Psoas muscle (tissue), 8 donors: ENCODE data around the gene ONECUT3. TPM values are rescaled to one million over a fixed set of nuclear protein-coding genes. Genes with fewer than 3 reads are reported as not detected.

Source experiments
- ATAC-seq, 4 donors: fragments of 200-7000 bp; cut with Tn5 transposase; one replicate each; pipeline ENCODE4 v1.9.1; 2020; ENCODE audit warnings: moderate library complexity in 3 of 4, mild to moderate bottlenecking in 2 of 4
- DNase-seq, 2 donors: peaks; one replicate each; pipeline ENCODE4 v3.0.0-alpha.2; 2020
- H3K27ac ChIP-seq: fragments of 200-600 bp; one replicate; pipeline ENCODE4 v1.8.0; 2022
- H3K27me3 ChIP-seq, 3 donors: fragments of 200-600 bp in 1 of 3; one replicate each; pipeline versions ENCODE4 v1.6.1 to v1.8.0; 2013 to 2022; ENCODE audit warnings: low read length in 2 of 3, mild to moderate bottlenecking in 2 of 3, moderate library complexity in 1 of 3; ENCODE audit not compliant: insufficient read depth in 3 of 3
- H3K36me3 ChIP-seq, 2 donors: fragments of 200-600 bp in 1 of 2; one replicate each; pipeline versions ENCODE4 v1.6.1 to v1.8.0; 2013 to 2022; ENCODE audit warnings: low read depth in 1 of 2, mild to moderate bottlenecking in 1 of 2, moderate library complexity in 1 of 2; ENCODE audit not compliant: insufficient read depth in 1 of 2
- H3K4me1 ChIP-seq: fragments of 200-600 bp; one replicate; pipeline ENCODE4 v1.8.0; 2022
- H3K4me3 ChIP-seq: fragments of 200-600 bp; one replicate; pipeline ENCODE4 v1.8.0; 2022; ENCODE audit warnings: mild to moderate bottlenecking
- H3K9me3 ChIP-seq: fragments of 200-600 bp; one replicate; pipeline ENCODE4 v1.8.0; 2022
- WGBS, 3 donors: extraction: QIAGEN DNeasy Blood & Tissue Kit; methylation state at CpG; one replicate each; pipeline versions ENCODE4 v1.1.6 to v1.1.7; 2013; 5-methylcytosine and 5-hydroxymethylcytosine counted together
- intact Hi-C, 2 donors: fragments of 100-400 bp; cut with DNase I; formaldehyde crosslinking; loops; one replicate each; pipeline versions ENCODE4 v1.11.0 to v1.14.2; 2022
- polyA plus RNA-seq, 3 donors: library from polyadenylated mRNA; stranded (reverse); fragments of 200-250 nt; gene quantifications; one replicate each; pipeline ENCODE4 v1.2.3, GENCODE V29; 2013
- total RNA-seq, 4 donors: library from RNA; stranded (reverse); fragmentation: NEBNext Ultra II Directional in 2 of 4; extraction: Animal tissue kit (Norgen Biotek cat#: 25700) in 2 of 4; gene quantifications; one replicate each; pipeline versions ENCODE4 v1.2.1 to v1.2.4, GENCODE V29; 2021 to 2023
- TF ChIP-seq, protein P1 (sequence below): fragments of 200-600 bp; IDR thresholded peaks from one replicate; pipeline ENCODE4 v1.8.0; 2022; ENCODE audit warnings: antibody characterized with exemption
- donor health status: healthy with polysubstance abuse.
- donor health status: DM: no; HTN: no; CAD: no; lungs with moderate emphysema.
- donor health status: Bipolar disorder and iron deficiency.
- donor health status: healthy.
- donor health status: DM: yes; HTN: yes; CAD: no.
- donor health status: DM: no; HTN: no; CAD: no.
- donor health status: DM: no; HTN: no; CAD: no.
- donor health status: DM: yes; HTN: yes; CAD: no.

The ONECUT3 gene
- total and polyA plus RNA-seq, 7 donors: not detected

DNA sequence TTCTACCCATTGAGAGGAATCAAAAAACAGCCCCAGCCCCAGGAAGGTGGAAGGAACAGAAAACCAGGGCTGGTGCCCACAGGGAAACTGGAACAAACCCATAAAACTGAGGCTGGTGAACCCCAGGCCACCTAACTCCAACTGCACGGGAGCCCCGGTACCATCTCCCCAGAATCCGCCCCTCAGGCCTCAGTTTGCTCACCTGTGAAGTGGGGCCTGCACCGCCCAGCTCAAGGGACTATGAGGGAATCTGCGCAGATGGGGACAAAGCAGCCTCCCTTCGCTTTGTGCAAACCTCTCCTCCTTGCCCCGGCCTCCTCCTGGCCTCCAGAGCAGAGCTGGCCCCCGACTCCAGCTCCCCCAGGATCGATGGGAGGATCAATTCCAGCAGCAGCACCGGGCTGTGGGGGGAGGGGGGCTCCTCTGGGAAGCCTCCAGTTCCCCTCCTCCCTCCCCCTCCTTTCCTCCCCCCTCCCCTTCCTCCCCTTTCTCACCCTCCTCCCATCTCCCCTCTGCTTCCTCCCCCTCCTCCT is 9.1 kb upstream of the ONECUT3 start:
- Histone ChIP-seq H3K27me3 (peaks cover 0 to 73% (median 44%) of the 10 kb centered on the region in 3 donors), H3K4me1 (peaks cover 3% of the 10 kb centered on the region), H3K36me3 (no peaks in the 10 kb centered on the region), H3K9me3 (no peaks in the 10 kb centered on the region), H3K4me3 (no peak overlapping the region), H3K27ac (no peak overlapping the region)
- WGBS, 3 donors: 40 to 49% (median 41%) methylated on average over 10 of the region's 10 CpGs
- intact Hi-C loops: no loop called here
- DNase-seq (no peak), ATAC-seq (no peak)
- TF ChIP-seq, protein P1, sequence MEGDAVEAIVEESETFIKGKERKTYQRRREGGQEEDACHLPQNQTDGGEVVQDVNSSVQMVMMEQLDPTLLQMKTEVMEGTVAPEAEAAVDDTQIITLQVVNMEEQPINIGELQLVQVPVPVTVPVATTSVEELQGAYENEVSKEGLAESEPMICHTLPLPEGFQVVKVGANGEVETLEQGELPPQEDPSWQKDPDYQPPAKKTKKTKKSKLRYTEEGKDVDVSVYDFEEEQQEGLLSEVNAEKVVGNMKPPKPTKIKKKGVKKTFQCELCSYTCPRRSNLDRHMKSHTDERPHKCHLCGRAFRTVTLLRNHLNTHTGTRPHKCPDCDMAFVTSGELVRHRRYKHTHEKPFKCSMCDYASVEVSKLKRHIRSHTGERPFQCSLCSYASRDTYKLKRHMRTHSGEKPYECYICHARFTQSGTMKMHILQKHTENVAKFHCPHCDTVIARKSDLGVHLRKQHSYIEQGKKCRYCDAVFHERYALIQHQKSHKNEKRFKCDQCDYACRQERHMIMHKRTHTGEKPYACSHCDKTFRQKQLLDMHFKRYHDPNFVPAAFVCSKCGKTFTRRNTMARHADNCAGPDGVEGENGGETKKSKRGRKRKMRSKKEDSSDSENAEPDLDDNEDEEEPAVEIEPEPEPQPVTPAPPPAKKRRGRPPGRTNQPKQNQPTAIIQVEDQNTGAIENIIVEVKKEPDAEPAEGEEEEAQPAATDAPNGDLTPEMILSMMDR: no peak

DNA sequence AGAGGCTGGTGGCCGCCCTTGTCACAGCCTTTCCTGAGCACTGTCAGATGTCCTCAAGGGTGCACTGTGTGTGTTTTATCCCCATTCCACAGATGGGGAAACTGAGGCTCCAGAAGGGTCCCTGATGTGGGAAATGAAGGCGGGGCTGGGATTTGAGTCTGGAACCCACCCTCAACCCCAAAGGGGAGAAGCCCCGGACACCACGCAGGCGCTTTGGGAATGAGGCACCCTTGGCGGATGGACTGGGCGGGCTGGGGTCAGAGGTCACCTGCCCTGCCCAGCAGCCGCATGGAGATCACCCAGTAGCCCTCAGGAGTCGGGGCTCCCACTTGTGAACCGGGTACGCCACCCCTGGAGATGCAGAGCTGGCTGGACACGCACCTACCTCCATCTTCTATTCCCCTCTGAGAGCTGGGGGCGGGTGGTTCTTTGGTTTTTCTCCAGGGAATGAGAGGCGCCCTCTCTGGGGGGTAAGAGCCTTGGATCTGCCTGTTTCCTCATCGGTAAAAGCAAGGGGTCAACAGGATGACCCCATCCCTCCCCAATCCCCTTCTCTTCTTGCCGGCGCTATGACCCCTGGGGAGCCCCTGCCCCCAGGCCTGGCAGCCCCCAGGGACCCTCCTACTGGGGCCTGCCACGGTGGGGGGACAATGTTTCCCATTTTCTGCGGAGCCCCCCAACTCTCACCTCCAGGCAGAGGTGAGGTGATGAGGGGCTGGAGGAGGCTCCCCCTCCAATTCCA is 8.3 kb upstream of the ONECUT3 start:
- no peak overlapping the region for H3K27ac ChIP-seq
- H3K36me3 ChIP-seq: no peaks in the 10 kb centered on the region
- DNase-seq (no peak), ATAC-seq (no peak)
- peaks cover 0 to 78% (median 50%) of the 10 kb centered on the region in 3 donors for H3K27me3 ChIP-seq
- no peaks in the 10 kb centered on the region for H3K9me3 ChIP-seq
- TF ChIP-seq, protein P1: no peak
- no peak overlapping the region for H3K4me3 ChIP-seq
- H3K4me1 ChIP-seq: peaks cover 11% of the 10 kb centered on the region
- intact Hi-C loops: no loop called here
- WGBS, 3 donors: 5 to 7% (median 6%) methylated on average over 18 to 19 of the region's 19 CpGs

DNA sequence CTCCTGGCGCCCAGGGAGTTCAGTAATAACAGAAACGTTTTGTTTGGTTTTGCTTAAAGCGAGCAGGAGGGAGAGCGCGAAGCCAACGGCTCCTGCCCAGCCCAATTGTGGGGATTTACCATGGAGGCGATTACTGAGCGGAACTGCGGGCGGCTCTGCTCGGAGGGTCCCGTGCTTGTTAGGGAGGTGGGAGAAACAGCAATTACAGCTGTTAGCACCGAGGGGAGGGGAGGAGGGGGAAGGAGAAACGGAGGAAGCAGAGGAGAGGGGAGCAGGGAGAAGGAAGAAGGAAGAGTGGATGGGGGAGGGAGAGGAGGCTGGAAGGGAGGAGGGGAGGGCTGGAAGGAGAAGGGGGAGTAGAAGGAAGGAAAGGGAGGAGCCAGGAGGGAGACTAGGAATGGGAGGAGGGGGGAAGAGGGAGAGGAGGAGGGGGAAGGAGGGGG is 7.7 kb upstream of the ONECUT3 start:
- no peak for ATAC-seq
- no peak overlapping the region for H3K27ac ChIP-seq
- TF ChIP-seq, protein P1: no peak
- H3K4me3 ChIP-seq: no peak overlapping the region
- H3K27me3 ChIP-seq: peaks cover 0 to 78% (median 52%) of the 10 kb centered on the region in 3 donors
- H3K9me3 ChIP-seq: no peaks in the 10 kb centered on the region
- no peak for DNase-seq
- no peaks in the 10 kb centered on the region for H3K36me3 ChIP-seq
- peaks cover 11% of the 10 kb centered on the region for H3K4me1 ChIP-seq
- WGBS, 3 donors: 1 to 2% (median 2%) methylated on average over 14 of the region's 14 CpGs
- intact Hi-C loops: no loop called here

DNA sequence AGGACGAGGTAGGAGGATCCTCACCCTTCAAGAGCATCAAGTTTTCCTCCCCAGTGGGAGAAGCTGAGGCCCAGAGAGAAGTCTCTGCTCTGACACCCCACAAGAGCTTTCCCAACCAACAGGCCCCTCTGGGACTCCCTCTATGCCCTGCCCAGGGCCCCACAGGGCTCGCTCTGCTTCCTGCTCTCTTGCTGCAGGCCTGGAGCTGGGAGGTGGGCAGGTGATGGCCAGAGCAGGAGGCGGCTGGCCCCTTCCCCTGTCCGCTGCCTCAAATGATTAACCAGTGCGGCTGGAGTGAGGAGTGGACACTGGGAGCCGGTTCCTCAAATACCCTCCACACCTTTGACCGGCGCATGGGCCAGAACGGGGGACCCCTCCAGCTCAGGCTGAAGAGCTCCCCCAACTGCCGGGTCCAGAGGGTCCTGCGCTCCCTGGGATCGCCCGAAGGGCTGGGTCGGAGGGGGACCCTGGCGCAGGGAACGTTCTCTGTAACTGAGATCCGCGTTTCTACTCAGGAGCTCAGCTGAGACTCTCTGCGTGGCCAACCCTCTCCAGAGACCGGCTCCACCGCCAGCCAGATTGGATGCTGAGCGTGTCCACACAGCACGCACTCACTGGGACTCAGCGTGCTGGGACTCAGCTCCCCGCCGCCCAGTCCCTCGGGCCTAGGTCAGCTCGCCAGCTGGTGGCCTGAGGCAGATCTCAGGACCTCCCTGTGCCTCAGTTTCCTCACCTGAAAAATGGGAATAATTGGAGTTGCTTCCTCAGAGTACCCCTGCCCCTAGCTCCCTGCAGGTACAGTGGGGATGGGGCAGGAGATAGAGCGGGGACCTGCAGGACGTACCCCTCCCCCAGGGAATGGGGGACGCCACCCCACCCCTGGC is 6.7 kb upstream of the ONECUT3 start:
- ATAC-seq (no peak), DNase-seq (no peak)
- Histone ChIP-seq H3K4me3 (no peak overlapping the region), H3K27ac (no peak overlapping the region), H3K4me1 (peaks cover 11% of the 10 kb centered on the region), H3K27me3 (peaks cover 3 to 87% (median 50%) of the 10 kb centered on the region in 3 donors), H3K36me3 (no peaks in the 10 kb centered on the region), H3K9me3 (no peaks in the 10 kb centered on the region)
- intact Hi-C loops: no loop called here
- WGBS, 3 donors: 3% methylated on average over 29 to 31 of the region's 31 CpGs
- TF ChIP-seq, protein P1: no peak
